GM21526 (cell line): Measurements from ENCODE around the gene SFMBT1.

Source experiments
- ATAC-seq: cut with Tn5 transposase; IDR thresholded peaks from one replicate; pipeline ENCODE4 v1.9.1; 2021; ENCODE audit warnings: moderate library complexity; ENCODE audit not compliant: unreplicated experiment, low FRiP score

The SFMBT1 gene

DNA sequence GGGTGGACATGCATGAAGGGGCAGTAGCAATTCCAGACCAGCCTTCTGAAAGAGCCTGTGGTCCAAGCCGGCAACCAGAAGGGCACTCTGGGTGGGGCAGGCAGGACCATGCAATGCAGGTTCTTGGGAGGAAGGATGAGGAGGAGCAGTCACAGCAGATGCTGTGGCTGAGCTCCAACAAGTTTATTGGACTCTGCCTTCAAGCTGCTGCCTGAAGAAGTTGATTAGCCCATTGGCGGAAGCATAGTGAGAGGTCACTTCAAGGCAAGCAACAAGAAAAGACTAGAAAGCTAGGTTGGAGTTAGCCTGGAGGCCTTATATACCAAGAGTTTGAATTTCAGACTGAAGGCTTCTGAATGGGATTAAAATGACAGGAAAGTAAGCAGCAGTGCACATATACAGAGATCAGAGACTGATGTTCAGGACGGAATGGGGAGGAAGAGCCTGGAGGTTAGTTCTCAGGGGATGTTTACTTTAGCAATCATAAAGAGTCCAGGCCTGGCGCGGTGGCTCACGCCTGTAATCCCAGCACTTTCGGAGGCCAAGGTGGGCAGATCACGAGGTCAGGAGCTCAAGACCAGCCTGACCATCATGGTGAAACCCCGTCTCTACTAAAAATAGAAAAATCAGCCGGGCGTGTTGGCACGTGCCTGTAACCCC, 39.9 kb downstream of the SFMBT1 start:
- no peak for ATAC-seq

DNA sequence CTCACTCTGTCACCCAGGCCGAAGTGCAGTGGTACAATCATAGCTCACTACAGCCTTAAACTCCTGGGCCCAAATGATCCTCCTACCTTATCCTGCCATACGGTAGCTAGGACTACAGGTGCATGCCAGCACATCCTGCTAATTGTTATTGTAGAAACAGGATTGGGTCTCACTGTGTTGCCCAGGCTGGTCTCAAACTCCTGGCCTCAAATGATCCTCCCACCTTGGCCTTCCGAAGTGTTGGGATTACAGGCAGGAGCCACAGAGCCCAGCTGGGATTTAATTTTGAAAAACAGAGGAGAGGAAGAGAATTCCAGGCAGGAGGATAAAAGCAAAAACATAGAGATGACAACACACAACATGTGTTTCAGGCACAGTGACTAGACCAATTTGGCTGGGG, 40.5 kb downstream of the SFMBT1 start:
- no peak for ATAC-seq

DNA sequence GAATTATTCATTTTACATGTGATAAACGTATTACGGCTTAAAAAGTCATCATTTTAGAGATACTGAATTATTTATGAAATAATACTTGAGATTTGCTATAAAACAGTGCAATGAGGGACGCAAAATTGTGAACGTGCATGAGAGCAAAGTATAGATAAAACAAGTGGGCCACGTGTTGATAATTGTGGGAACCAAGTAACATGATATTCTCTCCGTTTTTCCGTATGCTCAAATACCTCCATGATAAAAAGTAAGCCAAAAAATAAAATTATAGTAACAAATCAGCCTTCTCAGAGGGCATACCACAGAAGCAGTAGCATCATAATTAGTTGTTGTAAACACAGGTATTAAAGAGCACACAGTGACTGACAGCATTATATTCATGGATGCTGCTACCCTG, 42.6 kb downstream of the SFMBT1 start:
- ATAC-seq = no peak

DNA sequence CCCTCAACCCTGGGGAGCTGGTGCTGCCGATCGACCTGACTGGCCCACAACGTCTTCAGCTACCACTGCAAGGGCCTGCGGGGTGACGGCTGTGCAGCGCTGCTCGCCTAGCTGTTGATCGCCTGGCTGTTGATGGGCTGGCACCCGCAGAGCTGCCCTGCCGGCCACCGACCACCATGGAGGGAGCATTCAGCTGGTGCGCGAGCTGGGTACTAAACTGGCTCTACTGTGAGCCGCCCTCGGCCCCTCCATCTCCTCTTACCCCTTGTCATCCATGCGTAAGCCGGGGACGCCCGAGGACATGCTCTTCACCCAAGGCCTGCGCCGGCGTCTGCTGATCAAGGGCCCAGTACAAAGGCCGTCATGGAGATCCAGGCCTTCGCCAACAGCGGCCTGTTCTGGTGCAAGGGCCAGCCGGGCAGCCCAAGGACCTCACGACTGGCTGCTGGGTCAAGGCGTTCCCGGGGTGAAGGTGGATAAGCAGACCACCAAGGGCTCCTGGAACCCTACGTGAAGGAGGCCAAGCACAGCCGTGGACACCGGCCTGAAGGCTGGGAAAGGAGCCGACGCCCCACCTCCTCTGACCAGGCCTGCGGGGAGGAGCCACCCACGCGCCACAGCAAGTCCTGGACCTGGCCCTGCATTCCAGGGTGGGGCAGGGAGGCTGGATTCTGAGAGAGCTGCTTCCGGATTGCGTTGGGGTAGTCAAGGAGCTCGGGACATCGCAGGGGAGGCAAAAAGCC, 46.9 kb downstream of the SFMBT1 start:
- no peak for ATAC-seq

DNA sequence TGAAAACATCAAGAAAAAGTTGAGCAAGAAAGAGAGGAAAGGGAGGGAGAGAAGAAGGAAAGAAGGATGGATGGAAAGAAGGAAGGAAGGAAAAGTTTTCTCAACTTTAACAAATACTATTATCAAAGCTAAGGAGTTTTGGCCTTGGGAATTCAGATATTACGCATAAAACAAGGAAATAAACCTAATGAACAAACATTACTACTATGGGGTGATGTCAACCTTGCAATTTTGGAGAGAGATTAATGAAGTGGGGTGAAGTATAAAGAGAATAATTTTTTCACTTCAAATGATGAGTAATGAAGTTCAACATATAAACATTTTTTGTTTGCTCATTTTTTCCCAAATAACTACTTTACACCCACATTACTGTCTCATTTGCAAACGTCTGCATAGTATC, 55.2 kb downstream of the SFMBT1 start:
- no peak for ATAC-seq

DNA sequence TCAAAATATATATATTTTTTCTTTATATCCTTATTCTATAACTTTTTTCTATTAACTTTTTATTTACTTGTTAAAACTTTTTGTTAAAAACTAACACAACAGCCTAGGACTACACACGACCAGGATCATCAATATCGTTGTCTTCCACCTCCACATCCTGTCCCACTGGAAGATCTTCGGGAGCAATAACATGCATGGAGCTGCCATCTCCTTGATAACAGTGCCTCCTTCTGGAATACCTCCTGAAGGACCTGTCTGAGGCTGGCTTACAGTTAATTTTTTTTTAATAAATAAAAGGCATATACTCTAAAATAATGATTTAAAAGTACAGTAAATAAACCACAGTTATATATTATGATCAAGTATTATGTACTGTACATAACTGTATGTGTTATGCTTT, 58.9 kb downstream of the SFMBT1 start:
- no peak for ATAC-seq

DNA sequence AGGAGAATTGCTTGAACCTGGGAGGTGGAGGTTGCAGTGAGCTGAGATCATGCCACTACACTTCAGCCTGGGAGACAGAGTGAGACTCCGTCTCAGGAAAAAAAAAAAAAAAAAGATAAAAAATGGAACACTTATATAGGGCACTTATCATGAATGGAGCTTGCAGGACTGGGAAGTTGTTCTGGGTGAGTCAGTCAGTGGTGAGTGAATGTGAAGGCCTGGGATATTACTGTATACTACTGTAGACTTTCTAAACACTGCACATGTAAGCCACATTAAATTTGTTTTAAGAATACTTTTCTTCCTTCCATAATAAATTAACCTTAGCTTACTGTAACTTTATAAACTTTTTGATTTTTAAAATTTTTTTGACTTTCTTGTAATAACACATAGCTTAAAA, 59.8 kb downstream of the SFMBT1 start:
- no peak for ATAC-seq

DNA sequence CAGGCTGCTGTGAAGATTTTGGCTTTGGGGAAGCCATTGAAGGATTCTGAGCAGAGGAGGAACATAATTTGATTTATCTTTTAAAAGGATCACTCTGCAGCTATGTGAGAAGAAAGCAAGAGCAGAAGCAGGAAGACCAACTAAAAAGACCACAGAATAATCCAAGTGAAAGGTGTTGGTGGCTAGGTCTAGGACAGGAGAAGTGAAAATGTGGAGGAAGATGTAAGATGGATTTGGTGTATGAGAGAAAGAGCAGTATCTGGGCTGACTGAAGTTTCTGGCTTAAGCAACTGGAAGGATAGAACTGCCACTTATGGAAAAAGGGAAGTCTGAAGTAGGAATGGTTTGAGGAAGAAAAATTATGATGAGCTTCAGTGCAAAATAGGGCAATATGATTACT, 62.0 kb downstream of the SFMBT1 start:
- peak; percentile 16 for ATAC-seq

DNA sequence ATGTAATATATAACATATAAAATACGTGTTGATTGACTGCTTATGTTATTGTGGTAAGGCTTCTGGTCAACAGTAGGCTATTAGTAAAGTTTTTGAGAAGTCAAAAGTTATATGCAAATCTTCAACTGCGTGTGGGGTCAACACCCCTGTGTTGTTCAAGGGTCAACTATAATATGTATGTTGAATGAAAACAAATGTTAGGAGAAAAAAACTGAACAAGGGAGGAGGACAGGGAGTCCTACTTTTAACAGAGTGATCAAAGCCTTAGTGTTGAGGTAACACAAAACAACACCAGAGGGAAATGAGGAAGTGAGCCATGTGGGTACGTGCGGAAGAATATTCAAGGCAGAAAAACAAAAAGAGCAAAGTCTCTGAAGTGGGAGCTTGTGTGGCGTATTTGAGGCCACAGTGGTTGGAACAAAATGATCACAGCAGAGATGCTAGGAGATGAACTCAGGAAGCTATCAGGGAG, 62.5 kb downstream of the SFMBT1 start:
- peak; percentile 74 for ATAC-seq

DNA sequence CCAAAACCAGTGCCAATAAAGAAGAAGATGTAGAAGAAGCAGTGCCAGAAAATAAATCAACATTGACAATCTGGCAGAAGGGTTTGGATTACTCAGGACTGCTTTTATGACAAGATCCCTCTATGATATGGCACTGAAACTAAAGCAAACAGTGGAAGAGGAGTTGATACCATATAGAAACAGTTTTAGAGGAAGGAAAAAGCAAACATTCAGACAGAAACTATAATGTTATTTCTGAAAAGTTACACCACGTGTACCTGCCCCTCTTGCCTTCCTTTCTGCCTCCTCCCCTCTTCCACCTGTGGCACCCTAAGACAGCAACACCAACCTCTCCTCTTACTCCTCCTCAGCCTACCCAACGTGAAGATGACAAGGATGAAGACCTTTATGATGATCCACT, 63.0 kb downstream of the SFMBT1 start:
- ATAC-seq = no peak

DNA sequence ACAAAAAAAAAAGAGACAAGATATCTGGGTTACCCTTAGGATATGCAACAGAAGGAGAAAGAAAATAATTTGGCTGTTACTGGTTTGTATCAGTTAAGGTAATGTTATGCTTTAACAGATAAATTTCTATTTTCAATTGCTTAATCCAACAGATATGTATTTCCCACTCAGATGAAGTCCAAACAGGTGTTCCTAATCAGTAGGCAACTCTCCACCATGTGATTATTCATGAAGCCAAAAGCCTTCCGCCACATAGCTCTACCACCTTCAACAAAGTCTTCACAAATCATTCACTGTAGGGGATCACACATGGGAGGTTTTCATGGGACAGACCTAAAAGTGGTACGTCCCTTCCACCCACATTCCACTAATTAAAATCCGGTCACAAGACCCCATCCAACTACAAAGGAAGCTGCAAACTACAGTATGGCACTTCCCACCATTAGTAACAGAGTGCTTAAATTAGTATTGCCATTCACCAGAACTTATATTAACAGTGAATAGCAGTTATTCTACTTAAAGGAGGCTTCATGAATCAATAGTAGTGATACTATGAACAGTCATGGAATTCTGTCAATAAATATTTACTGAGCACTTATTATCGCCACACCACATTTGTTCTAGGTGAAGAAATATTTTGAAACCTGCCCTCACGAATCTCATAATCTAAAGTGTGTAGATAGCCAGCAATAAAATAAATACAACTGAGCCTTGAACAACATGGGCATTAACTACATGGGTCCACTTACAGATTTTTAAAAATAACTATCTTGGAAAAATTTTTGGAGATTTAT, 66.5 kb downstream of the SFMBT1 start:
- no peak for ATAC-seq

DNA sequence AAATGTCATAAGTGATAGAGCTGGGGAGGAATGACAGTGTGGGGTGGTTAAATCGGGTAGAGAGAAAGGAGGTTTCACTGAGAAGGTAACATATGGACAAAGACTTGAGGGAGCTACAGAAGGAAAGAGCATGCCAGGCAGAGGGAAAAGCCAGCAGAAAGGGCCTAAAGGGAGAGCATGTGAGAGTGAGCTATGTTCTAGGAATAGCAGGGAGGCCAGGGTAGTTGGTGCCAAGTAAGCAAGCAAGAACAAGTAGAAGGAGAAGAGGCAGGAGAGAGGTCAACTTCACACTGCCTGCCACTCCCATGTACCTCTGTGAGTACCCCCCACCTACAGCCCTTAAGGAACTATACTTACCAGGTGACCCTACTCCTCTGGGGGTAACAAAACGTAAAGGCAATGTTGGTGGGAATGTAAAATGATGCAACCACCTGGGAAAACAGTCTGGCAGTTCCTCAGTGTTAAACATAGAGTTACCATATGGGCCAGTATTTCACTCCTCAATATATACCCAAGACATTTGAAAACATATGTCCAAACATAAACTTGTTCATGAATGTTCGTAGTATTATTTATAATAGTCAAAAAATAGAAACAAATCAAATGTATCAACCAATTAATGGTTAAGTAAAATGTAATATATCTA, 67.6 kb downstream of the SFMBT1 start:
- ATAC-seq = no peak

DNA sequence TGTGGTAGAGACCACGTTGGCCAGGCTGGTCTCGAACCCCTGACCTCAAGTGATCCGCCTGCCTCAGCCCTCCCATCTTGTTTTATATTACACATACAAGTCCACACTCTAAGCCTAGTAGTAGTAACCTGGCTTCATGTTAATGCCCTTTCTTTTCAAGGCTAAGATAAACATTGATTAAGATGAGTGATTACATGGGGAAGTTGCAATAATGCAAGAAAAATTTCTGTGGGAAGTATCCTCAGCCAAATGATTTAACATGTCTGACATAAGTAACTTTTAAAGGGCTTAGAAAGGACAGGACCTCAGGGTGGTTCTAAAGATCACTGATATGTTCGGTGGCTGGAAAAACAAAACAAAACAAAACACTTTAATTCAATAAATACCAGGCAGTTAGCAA, 72.1 kb downstream of the SFMBT1 start:
- ATAC-seq = no peak

DNA sequence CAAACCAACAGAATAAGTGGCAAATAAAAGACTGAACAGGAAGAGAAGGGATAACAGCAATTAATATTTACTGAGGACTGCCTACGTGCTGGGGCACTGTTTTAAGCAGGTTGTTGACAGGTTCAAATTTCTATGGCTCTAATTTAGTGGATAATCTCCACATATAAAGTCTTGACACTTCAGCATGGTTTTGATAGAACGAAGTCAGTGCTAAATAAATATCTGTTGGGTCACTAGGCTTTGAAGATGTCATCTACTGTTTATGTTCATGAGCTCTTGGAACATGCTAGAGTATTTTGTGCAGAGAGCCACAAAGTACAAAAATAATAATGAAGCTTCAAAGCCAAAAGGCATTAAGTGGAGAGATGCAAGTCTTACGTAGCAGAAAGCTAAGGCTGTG, 74.0 kb downstream of the SFMBT1 start:
- no peak for ATAC-seq

DNA sequence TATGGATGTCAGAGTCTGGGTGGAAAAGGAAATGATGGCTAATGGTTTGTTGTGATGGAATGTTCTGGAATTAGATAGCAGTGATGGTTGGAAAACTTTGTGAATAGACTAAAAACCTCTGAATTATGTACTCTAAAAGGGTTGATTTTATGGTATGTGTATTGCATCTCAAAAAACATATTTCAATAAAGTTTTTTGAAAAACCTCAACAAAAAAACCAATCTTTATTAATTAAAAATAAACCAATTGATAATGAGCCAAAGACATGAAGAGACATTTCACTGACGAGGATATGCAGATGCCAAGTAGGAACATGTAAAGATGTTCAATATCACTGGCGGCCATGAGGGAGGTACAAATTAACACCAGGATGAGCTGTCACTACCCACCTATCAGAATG, 78.5 kb downstream of the SFMBT1 start:
- ATAC-seq = no peak

DNA sequence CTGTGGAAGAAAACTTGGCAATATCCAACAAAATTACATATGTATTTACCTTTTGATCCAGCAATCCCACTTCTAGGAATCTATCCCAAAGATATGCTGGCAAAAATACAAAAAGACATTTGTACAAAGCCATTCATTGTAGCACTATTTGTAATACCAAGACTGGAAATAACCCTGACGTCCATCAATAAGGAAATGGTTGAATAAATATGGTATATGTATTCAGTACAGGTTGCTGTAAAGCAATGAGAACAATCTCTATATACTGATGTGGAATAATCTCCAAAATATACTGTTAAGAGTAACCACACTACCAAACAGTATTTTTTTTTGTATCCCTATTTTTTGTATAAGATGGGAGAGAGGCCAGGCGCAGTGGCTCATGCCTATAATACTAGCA, 83.7 kb downstream of the SFMBT1 start:
- ATAC-seq = no peak

DNA sequence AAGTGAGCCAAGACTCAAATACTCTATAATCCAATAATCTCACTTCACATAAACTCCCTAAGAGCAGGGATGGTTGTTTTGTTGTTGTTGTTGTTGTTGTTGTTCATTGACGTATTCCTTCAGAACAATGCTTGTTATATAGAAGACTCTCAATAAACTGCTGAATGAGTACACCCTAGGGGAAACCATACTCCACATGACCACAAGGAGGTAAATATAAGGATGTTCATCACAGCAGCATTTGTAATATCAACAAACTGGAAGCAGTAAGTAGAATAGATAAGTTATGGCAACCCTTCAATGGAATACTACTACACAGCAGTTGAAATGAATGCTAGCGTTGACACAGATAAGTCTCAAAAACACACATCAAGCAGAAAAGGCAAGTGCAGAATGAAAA, 86.1 kb downstream of the SFMBT1 start:
- ATAC-seq = no peak

DNA sequence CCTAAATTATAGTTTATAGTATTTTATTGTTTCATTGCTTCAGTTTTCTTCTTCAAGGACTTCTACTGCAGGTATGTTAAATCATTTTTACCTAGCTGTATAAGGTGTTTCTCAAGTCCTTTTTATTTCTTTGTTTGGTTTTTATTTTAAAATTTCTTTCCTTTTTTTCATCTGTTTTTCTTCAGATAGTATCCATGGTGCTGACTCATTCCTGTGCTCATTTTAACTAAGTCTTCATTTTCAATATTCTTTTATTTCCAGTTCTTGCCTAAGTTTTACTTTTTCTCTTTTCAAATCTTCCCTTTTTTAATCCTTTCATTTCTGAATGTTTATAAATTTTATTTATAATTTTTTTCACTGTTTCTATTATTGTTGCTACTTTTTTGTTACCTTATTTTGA, 106.3 kb downstream of the SFMBT1 start:
- ATAC-seq = no peak

DNA sequence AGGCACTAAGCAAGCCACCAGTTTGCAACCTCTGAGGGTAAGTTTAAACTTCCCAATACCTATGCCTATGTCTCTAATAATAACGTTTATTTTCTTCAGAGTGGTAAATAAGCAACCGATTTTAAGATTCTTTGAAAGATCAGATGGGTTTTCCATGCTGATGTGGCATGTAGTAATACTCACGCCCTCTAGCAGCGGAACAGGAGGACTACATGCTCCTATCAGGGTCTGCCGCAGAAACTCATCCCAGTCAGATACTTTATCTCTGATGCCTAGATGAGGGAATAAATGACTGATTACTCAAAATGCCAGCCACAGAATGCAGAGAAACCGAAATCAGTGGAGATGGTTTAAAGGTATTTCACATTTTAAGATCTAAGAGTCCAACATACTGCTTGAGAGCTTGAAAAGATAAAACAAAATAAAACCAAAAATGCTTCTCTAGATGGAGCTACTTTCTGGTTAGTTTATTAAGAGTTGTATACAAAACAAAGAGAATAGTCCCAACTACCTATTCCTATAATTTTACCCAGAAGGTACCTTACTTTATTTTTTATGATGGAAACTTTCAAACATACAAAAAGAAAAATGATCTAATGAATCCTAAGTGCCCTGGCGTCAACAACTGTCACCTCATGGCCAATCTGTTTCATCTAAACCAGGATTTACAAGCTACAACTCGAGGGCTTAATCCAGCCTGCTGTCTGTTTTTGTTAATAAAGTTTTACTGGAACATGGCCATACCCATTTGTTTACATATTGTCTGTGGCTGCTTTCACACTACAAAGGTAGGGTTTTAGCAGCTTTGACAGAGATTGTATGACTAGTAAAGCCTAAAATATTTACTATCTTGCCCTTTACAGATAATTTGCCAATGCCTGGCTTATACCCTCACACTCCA, 111.0 kb downstream of the SFMBT1 start:
- ATAC-seq = no peak

DNA sequence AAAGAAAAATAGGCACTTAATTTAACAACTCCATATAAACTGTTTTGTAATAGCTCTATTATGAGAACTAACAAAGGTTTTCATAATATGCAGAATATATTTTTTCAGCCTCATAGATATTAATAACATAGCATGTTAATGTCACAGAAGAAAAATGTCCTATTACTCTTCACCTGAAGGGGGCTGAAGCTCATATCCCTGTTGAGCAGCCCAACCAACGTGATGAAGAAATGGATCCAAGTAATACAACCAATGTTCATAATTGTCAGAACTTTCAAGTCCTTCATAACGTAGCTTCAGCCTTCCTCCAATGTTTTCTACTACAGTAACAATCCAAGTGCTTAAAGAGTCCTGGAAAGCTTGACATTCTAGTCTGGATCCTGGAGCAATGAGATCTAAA, 114.0 kb downstream of the SFMBT1 start:
- no peak for ATAC-seq
